NCI-H2196 treated with DMSO at 0.1 percent for 48 hours (cell line): ENCODE measurements around the gene BPIFA2.
"Not testable (repeated sequence)": the region's sequence is repeated elsewhere in the genome, so short reads cannot be mapped to it uniquely, and the experiment has no call there.

ENCODE experiments used
- DNase-seq: peaks from one replicate; lab custom pipeline; 2025; ENCODE audit not compliant: unreplicated experiment; lab: John Stamatoyannopoulos, UW

Gene BPIFA2

GRCh38 chr20:33160681-33161080, 7.3 kb upstream of the BPIFA2 start:
- DNase-seq, result no peak

- DNase-seq, result no peak
These were observed 5.6 kb upstream of the BPIFA2 start for GRCh38 chr20:33162313-33162712.

GRCh38 chr20:33162753-33163152, 5.2 kb upstream of the BPIFA2 start:
- DNase-seq, result no peak

GRCh38 chr20:33163856-33164762, 3.9 kb upstream of the BPIFA2 start:
- DNase-seq, result no peak

- DNase-seq, result no peak
These were observed 3.2 kb upstream of the BPIFA2 start for GRCh38 chr20:33164763-33165095.

GRCh38 chr20:33165416-33166055, 2.4 kb upstream of the BPIFA2 start:
- peak; percentile 49 for DNase-seq

- no peak for DNase-seq
These were observed 1.3 kb upstream of the BPIFA2 start for GRCh38 chr20:33166533-33167113.

GRCh38 chr20:33169176-33169794, 1.3 kb downstream of the BPIFA2 start:
- DNase-seq, result no peak

GRCh38 chr20:33172781-33173180, 4.8 kb downstream of the BPIFA2 start:
- peak; percentile 6 for DNase-seq

GRCh38 chr20:33175123-33175522, 7.2 kb downstream of the BPIFA2 start:
- DNase-seq, result no peak

- DNase-seq, result no peak
These were observed 8.1 kb downstream of the BPIFA2 start for GRCh38 chr20:33176101-33176500.

GRCh38 chr20:33177866-33178265, 9.9 kb downstream of the BPIFA2 start:
- DNase-seq, result no peak

- no peak for DNase-seq
These were observed 10.8 kb downstream of the BPIFA2 start for GRCh38 chr20:33178726-33179125.

- no peak for DNase-seq
These were observed 12.2 kb downstream of the BPIFA2 start for GRCh38 chr20:33180169-33180568.

GRCh38 chr20:33181482-33182093, 13.6 kb downstream of the BPIFA2 start:
- no peak for DNase-seq

GRCh38 chr20:33183312-33183711, 15.4 kb downstream of the BPIFA2 start:
- no peak for DNase-seq

- DNase-seq, result not testable (repeated sequence)
These were observed 17.2 kb downstream of the BPIFA2 start for GRCh38 chr20:33185031-33185590.

GRCh38 chr20:33187491-33187890, 19.5 kb downstream of the BPIFA2 start:
- no peak for DNase-seq

- no peak for DNase-seq
These were observed 20.5 kb downstream of the BPIFA2 start for GRCh38 chr20:33188421-33188820.

GRCh38 chr20:33191484-33191883, 23.5 kb downstream of the BPIFA2 start:
- DNase-seq, result no peak

- DNase-seq, result no peak
These were observed 24.0 kb downstream of the BPIFA2 start for GRCh38 chr20:33191955-33192354.
